ENCODE results near the gene DRAM2. TPM values are rescaled to one million over a fixed set of nuclear protein-coding genes. Genes with fewer than 3 reads are reported as not detected.

The DRAM2 gene
- total RNA-seq, 1 donor from 2014 or later: 26.1 TPM

GRCh38 chr1:111145963-111146768 lies 6.3 kb upstream of the DRAM2 start:
- DNase-seq (ENCODE audit: low spot score): no peak
- intact Hi-C loops (cut with DNase I): no loop called here

- no peak for DNase-seq (ENCODE audit: low spot score)
- intact Hi-C loops (cut with DNase I): no loop called here
Measured at GRCh38 chr1:111145542-111145941, 5.6 kb upstream of the DRAM2 start.

GRCh38 chr1:111142356-111142975 lies 2.6 kb upstream of the DRAM2 start:
- intact Hi-C loops (cut with DNase I): loop anchor here (5.0 kb wide), 1 partner anchor 180 kb away; the partner anchor contains the start of gene LRIF1
- no peak for DNase-seq (ENCODE audit: low spot score)

GRCh38 chr1:111141245-111142220 lies 1.6 kb upstream of the DRAM2 start:
- no peak for DNase-seq (ENCODE audit: low spot score)
- intact Hi-C loops (cut with DNase I): loop anchor here (5.0 kb wide), 1 partner anchor 179 kb away; the partner anchor contains the start of gene LRIF1

GRCh38 chr1:111140680-111140967 lies 731 bp upstream of the DRAM2 start:
- no peak for DNase-seq (ENCODE audit: low spot score)
- intact Hi-C loops (cut with DNase I): loop anchor here (5.0 kb wide), 1 partner anchor 178 kb away; the partner anchor contains the start of gene LRIF1

GRCh38 chr1:111139324-111139955 lies 453 bp downstream of the DRAM2 start:
- DNase-seq (ENCODE audit: low spot score): no peak
- intact Hi-C loops (cut with DNase I): no loop called here

- intact Hi-C loops (cut with DNase I): no loop called here
- DNase-seq (ENCODE audit: low spot score): no peak
Measured at GRCh38 chr1:111133866-111134265, 6.0 kb downstream of the DRAM2 start.

- no peak for DNase-seq (ENCODE audit: low spot score)
- intact Hi-C loops (cut with DNase I): no loop called here
Measured at GRCh38 chr1:111131693-111132092, 8.2 kb downstream of the DRAM2 start.

GRCh38 chr1:111129376-111129775 lies 10.5 kb downstream of the DRAM2 start:
- intact Hi-C loops (cut with DNase I): no loop called here

GRCh38 chr1:111127923-111128643 lies 11.8 kb downstream of the DRAM2 start:
- no peak for DNase-seq (ENCODE audit: low spot score)
- intact Hi-C loops (cut with DNase I): no loop called here

More at GRCh38 chr1:111129376-111129775, 10.5 kb downstream of the DRAM2 start:
- DNase-seq (ENCODE audit: low spot score): no peak

GRCh38 chr1:111126354-111126753 lies 13.5 kb downstream of the DRAM2 start:
- intact Hi-C loops (cut with DNase I): no loop called here
- no peak for DNase-seq (ENCODE audit: low spot score)

GRCh38 chr1:111116496-111116895 lies 23.4 kb downstream of the DRAM2 start:
- intact Hi-C loops (cut with DNase I): no loop called here
- no peak for DNase-seq (ENCODE audit: low spot score)

GRCh38 chr1:111110197-111110899 lies 29.5 kb downstream of the DRAM2 start:
- intact Hi-C loops (cut with DNase I): no loop called here
- no peak for DNase-seq (ENCODE audit: low spot score)

GRCh38 chr1:111104981-111105380 lies 34.9 kb downstream of the DRAM2 start:
- intact Hi-C loops (cut with DNase I): no loop called here
- DNase-seq (ENCODE audit: low spot score): no peak

- intact Hi-C loops (cut with DNase I): no loop called here
- DNase-seq (ENCODE audit: low spot score): no peak
Measured at GRCh38 chr1:111101854-111102642, 37.8 kb downstream of the DRAM2 start.

- intact Hi-C loops (cut with DNase I): no loop called here
- no peak for DNase-seq (ENCODE audit: low spot score)
Measured at GRCh38 chr1:111099289-111099688, 40.6 kb downstream of the DRAM2 start.

GRCh38 chr1:111097356-111098099 lies 42.4 kb downstream of the DRAM2 start:
- intact Hi-C loops (cut with DNase I): no loop called here
- DNase-seq (ENCODE audit: low spot score): no peak
